SK-MEL-5 (cell line): ENCODE results near the gene MX2. TPM values are rescaled to one million over a fixed set of nuclear protein-coding genes. Genes with fewer than 3 reads are reported as not detected.
"Not testable (repeated sequence)": the region's sequence is repeated elsewhere in the genome, so short reads cannot be mapped to it uniquely, and the experiment has no call there.

Source experiments
- DNase-seq: peaks from one replicate; pipeline ENCODE4 v3.0.0-alpha.2; 2016; ENCODE audit warnings: low read depth, low spot score
- in situ Hi-C: cut with HindIII; loops from 2 replicates; pipeline ENCODE4 v1.10.0; 2016; ENCODE audit warnings: low sequenced_read_pairs, high pct_unique_total_duplicates, low pct_unique_long_range_greater_than_20kb
- total RNA-seq: library from RNA; depleted of rRNA; stranded (reverse); fragments of >200 nt; shearing (Covaris generic); gene quantifications from 2 replicates; pipeline ENCODE4 v1.2.3, GENCODE V29; 2014

Gene MX2
- total RNA-seq, 1 experiment from 2014 or later: not detected

DNA sequence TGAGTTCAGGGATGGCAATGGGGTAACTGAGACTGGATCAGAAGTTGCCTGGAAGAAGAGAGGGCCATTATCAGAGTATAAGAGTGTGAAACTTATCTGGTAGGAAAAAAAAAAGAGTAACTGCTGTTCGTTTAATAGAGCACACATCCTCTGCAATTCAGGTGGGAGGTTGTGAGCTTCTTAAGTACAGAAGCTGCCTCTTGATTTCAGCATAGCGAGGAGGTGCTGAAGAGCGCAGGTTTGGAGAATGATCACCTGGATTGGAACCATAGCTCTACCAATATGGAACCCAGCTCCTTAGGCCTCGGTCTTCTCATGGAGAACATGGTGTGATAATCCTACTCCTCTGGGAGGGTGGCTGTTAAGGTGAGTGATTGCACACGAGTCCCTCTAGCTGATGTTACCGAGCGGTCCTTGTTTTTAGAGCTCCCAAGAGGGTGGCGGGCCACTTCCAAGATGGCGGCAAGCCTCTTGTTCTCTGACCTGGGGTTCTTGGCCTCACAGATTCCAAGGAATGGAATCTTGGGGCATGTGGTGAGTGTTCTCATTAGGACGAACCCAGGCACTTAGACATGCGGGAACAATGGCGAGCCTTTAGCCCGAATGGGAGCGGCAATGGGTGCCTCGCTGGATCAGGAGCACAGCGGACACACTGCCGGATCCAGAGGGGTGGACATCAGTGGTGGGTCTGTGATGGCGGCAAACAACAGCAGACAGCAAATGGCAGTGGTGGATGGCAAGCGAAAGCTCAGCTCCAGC, 60.9 kb downstream of the MX2 start:
- no peak for DNase-seq
- in situ Hi-C loops: no loop called here

DNA sequence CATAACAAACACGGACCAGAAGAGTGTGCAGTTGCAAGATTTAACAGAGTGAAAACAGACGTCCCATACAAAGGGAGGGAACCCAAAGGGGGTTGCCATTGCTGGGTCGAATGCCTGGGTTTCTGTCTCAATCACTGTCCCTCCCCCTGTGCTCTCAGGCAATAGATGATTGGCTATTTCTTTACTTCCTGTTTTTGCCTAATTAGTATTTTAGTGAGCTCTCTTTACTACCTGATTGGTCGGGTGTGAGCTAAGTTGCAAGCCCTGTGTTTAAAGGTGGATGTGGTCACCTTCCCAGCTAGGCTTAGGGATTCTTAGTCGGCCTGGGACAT, 61.4 kb downstream of the MX2 start:
- in situ Hi-C loops, DNase-seq: not testable (repeated sequence)

DNA sequence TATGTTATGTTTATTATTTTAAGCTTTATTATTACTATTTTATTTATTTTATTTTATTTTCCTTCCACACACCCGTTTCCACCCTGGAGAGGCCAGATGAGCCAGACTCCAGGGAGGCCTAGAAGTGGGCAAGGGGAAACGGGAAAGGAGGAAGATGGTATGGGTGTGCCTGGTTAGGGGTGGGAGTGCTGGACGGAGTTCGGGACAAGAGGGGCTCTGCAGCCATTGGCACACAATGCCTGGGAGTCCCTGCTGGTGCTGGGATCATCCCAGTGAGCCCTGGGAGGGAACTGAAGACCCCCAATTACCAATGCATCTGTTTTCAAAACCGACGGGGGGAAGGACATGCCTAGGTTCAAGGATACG, 63.7 kb downstream of the MX2 start:
- no peak for DNase-seq
- in situ Hi-C loops: no loop called here

DNA sequence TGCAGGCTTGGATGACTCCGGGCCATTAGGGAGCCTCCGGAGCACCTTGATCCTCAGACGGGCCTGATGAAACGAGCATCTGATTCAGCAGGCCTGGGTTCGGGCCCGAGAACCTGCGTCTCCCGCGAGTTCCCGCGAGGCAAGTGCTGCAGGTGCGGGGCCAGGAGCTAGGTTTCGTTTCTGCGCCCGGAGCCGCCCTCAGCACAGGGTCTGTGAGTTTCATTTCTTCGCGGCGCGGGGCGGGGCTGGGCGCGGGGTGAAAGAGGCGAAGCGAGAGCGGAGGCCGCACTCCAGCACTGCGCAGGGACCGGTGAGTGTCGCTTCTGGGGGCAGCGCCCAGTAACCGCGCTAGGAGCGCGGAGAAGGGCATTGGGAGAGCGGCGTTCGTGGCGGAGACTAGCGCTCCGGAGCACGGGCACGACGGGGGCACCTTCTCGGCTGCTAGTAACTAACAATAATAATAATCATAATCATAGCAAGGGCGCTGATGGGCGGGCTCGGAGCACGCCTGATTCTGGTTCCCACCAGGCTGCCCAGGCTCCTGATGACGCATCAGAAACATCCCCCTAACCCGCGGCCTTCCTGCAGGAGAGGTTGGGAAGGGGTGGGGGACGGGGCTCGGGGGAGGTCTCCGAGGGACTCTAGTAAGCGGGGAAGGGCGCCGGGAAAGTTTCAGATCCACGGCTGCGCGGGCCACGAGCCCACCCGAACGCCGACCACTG, 64.3 kb downstream of the MX2 start, which contains the start of gene MX1:
TSS of gene MX1 (plus strand) at position 286 of the 722 bp plus-strand sequence. CDS start 5,832 bp downstream, outside the sequence.
- in situ Hi-C loops: no loop called here
- DNase-seq: no peak

DNA sequence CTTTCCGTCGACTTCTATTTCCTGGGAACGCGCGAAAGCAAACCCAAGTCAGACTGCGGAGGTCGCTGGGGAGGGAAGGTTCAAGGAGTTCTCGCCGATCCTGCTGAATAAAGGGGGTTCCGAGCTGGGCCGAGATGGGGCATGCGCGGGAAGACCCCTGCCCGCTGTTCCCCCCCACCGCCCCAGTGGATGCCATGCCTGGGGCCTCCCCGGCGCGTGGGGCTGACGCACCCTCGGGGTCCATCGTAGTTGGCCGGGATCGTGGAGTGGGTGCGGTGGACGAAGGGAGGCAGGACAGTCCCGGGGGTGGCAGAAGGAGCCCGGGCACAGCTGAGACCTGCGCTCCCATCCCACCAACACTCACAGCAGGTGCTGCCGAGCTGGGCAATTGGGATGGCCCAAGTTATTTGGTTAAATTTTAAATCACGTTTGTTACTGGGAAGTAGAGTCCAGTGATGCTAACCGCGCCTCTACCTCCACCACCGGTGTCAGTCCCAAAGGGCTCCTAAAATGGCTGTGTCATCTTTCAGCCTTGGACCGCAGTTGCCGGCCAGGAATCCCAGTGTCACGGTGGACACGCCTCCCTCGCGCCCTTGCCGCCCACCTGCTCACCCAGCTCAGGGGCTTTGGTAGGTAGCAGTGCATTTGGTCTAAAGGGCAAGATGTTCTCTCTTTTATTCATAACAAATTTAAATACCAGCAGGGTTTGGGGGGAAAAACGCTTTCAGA, 65.0 kb downstream of the MX2 start:
- in situ Hi-C loops: no loop called here
- no peak for DNase-seq

DNA sequence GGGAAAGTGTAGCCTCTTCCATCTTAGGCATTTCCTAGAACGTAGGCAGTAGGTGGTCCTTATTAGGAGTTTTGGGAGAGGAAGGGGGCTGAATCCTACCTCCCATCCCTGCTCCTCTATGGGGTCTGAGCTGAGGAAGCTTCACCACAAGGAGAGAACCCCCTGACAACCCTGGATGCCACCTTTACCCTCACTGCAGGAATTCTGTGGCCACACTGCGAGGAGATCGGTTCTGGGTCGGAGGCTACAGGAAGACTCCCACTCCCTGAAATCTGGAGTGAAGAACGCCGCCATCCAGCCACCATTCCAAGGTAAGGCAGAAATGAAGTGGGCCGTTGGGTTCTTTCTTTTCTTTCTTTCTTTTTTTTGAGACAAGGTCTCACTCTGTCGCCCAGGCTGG, 65.7 kb downstream of the MX2 start:
- no peak for DNase-seq
- in situ Hi-C loops: no loop called here

DNA sequence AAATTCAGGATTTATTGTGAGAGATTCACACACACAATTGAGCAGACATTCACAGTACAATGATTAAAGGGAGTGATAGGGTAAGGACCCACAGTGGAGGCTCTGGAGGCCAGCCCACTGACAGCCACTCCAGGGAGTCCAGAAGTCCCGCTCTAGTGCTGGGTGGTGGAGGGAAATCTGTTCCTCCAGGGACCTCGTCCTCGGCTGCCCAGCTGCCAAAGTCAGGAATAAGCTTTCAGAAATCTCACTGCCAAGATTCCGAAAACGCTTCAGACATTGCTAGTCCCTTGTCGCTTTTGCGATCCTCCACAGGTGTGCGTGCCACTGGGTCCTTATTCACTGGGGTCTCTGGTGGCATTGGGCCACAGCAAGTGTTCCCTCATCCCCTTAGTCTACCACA, 66.5 kb downstream of the MX2 start:
- in situ Hi-C loops: no loop called here
- no peak for DNase-seq

DNA sequence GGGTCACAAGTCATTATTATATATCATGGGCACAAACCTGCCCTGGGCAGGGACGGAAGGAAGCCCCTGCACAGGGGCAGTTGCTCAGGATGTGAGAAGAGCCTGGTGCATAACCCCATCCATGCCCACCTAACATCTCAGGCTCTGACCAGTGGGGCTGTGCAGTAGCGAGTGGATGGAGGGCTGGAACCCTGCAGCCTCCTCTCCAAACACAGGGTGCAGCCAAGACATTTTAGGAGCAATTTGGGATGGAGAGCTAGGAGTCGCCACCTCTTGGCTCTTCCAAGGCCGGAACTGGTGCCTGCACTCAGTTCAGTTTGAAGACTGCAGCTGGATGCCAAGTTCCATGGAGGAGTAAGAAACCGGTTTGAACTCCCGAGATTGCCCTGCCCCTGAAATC, 67.0 kb downstream of the MX2 start:
- in situ Hi-C loops: no loop called here
- DNase-seq: no peak

DNA sequence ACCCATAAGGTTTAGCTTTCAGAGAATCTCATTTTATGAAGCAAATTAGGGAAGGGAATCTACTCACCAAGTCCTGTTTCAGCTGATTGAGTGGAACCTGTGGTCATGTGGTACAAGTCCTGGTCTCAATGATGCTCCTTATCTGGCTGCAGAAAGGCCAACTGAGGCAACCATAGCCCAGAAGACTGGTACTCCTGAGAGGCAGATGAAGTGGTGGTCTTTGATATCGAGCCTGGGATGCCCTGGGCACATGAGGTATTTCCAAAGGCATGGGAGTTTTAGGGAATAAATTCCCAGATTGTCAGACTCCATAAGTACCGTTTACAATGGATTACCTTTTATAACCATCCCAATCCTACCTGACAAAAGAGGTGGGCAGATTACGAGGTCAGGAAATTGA, 67.5 kb downstream of the MX2 start:
- no peak for DNase-seq
- in situ Hi-C loops: no loop called here

DNA sequence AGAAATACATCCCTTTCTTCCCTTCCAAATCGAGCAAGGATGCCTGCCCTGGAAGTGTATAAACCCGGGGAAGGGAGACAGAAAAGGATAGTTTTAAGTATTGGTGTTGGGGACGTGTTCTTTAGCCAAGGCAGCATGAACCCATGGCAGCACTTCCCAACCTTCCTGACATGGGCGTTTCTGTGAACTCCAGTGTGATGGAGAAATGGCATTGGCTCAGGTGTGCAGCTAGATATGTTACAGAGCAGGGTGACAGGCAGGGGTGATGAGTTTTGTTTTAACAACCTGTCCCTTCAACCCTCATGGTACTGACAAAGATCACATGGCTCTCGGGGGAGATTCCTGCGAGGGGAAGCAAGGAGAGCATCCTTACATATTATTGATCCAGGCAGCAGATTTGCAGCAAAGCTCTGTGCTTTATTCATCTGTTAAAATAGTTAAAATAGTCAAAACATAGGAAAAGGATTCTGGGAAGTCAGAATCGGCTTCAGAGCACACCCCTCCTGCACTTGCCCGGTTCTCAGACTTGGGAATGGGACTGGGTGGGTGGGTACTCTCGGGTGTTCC, 68.2 kb downstream of the MX2 start:
- in situ Hi-C loops: no loop called here
- no peak for DNase-seq

DNA sequence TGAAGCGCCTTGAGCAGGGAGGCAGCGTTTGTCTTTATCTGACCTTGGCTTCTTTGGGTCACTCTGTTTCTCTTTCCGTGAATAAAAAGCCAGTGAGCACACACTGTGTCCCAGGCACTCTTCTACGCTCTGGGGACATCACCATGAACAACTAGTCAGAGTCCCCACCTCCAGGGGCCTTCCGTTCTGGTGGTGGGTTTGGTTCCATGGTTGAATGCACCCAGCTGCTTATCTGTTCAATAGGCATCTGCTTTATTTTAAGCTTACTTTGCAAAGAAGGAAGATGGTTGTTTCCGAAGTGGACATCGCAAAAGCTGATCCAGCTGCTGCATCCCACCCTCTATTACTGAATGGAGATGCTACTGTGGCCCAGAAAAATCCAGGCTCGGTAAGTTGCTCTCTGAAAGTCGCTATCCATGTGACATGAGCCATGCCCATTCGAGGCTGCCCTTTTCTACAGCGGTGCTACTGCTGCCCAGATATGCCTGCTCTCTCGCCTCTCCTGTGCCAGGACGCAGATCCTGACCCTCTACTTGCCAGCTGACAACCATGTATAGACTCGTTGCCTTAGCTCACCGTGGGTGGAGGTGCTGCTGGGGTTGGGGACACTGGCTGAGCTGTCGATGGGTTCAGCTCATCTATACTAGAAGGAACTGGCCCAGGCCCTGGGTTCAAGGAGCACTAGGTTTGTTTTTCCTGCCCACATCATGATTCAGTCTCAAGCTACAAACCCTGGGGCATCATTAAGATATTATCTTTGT, 70.1 kb downstream of the MX2 start:
- DNase-seq: no peak
- in situ Hi-C loops: no loop called here

DNA sequence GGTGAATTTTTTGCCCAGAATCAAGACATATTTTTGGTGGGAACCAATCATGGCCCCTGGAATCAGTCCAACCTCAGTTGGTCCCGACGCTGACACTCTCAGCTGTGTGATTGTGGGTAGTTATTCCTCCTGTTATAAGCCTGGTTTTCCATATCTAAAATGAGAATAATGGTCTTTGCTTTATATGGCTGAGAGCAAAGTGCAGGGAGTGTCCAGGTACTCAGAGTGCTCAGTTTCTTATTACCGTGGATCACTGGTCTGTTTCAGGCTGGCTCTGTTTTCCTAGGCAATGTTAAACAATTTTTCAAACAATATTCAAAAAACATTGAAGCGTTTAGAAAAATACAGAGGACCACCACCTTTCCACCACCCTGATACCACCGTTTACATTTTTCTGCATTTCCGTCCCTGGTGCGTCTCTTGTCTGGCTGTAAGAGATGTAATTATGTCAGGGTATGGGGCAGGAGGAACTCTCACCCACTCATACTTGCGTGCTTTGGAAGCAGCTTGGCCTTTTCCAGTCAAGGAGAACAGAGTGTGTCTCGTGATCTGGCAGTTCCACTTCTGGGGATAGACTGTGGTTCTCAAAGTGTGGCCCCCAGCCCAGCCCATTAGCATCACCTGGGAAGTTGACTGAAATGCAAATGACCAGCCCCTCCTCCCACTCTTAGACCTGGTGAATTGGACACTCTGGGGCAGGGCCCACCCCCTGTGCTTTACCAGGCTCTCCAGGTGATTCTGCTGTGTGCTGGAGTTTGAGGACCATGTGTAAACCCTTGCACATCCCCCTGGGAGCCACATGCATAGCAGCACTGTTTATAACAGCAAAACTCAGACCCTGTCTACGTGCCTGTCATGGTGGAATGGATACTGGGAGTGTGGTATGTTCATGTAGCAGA, 71.0 kb downstream of the MX2 start:
- DNase-seq: no peak
- in situ Hi-C loops: no loop called here

DNA sequence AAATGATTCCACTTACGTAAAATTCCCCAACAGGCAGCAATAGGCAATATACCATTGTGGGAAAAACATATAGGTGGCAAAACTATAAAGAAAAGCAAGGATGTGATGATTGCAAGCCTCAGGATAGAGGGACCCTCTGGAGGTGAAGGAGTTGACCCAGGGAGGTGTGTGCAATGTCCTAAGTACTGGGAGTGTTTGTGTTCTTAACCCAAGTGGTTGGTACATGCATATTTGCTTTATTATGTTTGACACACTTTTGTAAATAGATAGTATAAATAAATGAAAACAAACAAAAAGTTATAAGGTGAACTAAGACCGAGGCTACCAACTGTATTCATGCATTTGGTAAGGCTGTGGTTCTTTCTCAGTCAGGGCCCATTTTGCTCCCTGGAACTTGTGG, 71.7 kb downstream of the MX2 start:
- in situ Hi-C loops: no loop called here
- DNase-seq: no peak

DNA sequence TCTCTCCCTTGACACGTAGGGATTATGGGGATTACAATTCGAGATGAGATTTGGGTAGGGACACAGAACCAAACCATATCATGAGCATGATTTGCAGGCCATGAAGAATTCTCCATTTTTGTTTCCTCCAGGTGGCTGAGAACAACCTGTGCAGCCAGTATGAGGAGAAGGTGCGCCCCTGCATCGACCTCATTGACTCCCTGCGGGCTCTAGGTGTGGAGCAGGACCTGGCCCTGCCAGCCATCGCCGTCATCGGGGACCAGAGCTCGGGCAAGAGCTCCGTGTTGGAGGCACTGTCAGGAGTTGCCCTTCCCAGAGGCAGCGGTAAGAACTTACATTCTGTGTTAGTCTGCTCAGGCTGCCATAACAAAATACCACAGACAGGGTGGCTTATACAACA, 73.9 kb downstream of the MX2 start:
- no peak for DNase-seq
- in situ Hi-C loops: no loop called here

DNA sequence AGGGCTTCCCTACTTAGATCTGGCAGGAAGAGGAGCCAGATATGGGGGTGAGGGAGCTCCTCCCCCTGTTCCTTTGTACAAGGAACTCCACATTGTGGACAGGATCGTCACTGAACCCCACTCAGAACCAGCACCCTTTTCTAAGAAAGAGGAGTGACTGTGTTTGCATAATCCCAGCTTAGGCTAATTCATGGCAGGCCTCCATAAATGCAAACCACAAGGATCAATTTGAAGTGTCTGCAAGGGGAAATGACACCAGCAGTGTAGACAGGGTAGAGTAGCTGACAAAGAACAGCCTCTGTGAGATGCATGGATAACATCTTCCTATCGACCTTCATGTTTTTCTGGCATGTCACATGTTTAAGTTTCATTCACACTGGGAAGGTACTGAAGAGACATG, 75.9 kb downstream of the MX2 start:
- in situ Hi-C loops: no loop called here
- DNase-seq: no peak

DNA sequence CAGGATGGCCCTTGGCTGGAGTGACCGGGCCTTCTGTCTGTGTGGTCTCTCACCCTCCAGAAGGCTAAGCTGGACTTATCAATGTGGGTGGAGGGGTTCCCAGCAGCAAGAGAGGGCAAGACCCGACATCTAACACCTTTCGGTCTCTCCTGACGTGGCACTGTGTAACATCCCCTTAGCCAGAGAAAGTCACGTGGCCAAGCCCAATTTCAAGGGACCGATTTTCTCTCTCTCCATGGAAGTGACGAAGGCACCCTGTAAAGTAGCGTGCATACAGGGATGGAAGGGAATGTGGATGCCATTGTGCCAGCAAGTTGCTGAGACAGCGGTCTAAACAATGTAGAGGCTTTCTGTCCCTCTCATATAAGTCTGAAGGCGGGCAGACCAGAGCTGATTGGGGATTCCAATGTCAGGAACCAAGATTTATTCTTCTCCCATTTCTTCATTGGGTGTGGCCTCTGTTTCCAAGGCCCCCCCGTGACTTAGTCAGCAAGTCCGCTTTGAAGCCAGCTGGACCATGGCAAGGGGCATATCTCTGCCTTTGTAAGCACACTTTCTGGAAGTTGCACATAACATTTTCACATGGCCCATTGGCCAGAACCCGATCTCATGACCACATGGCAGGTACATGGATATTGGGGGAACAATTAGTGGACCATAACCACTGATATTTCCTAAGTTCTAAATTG, 76.7 kb downstream of the MX2 start:
- in situ Hi-C loops: no loop called here
- DNase-seq: no peak
